Ramos (cell line): ENCODE data around the gene MUC2.
"Not testable (repeated sequence)": the region's sequence is repeated elsewhere in the genome, so short reads cannot be mapped to it uniquely, and the experiment has no call there.

Experiments
- in situ Hi-C: fragments of 300-500 bp; cut with MboI; formaldehyde crosslinking; loops from one replicate; pipeline ENCODE4 v1.14.3; 2022; ENCODE audit warnings: low sequenced_read_pairs; ENCODE audit not compliant: unreplicated experiment

Gene MUC2

DNA sequence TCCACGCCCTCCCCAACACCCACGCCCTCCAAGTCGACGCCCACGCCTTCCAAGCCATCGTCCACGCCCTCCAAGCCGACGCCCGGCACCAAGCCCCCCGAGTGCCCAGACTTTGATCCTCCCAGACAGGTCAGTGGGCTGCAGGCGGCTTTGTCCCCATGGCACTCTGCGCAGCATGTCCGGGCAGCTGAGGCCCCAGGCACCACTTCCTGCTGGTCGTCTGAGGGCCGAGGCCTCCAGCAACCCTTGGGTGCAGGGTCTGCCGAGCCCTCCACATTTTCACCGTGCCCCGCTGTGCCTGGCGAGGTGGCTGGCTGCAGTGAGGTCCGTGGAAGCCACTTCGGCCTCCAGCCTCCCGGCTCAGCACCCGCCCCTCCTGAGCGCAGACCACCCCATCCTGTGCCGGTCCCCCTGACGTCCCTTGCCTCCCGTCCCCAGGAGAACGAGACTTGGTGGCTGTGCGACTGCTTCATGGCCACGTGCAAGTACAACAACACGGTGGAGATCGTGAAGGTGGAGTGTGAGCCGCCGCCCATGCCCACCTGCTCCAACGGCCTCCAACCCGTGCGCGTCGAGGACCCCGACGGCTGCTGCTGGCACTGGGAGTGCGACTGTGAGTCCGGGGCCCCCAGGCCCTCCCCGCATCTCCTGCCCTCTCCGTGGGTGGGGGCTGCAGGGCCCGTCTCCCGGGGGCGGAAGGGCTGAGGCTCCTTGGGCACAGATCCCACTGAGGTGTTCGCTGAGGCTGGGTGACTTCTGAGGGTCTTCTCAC lies 26.8 kb downstream of the MUC2 start:
- in situ Hi-C loops: no loop called here

DNA sequence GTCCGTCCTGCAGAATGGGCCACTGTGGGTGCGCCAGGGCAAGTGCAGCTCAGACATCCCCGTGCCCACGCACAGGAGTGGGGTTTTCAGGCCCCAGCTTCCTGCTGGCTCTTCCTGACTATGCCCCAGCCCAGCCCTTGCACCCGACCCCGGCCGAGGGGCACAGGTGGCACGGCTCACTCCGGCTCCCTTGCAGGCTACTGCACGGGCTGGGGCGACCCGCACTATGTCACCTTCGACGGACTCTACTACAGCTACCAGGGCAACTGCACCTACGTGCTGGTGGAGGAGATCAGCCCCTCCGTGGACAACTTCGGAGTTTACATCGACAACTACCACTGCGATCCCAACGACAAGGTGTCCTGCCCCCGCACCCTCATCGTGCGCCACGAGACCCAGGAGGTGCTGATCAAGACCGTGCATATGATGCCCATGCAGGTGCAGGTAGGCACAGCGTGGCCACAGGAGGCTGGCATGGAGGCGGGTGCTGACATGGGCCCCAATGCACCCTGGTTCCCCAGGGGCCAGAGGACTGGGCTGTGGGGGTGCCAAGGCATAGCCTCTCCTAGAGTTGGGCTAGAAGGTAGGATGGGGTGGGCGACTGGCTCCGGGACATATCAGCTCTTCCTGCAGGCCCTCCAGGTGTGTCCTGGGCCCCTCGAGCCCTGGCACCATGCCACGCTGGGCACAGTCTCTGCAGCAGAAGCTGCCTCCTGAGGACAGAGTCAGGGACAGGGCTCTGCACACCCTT lies 27.7 kb downstream of the MUC2 start:
- in situ Hi-C loops: no loop called here

DNA sequence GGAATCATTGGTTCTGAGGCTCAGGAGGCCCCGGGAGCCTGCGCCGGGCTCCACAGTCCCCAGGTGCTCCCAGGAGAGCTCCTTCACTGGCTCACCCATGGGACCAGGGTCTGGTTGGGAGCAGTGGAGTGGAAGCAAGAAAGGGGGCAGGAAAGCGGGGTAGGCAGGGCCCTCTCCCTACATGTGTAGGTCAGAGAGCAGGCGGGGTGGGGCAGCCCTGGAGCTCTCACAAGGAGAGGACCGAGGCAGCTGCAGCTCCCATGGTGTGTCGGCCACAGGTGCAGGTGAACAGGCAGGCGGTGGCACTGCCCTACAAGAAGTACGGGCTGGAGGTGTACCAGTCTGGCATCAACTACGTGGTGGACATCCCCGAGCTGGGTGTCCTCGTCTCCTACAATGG lies 28.3 kb downstream of the MUC2 start:
- in situ Hi-C loops: no loop called here

DNA sequence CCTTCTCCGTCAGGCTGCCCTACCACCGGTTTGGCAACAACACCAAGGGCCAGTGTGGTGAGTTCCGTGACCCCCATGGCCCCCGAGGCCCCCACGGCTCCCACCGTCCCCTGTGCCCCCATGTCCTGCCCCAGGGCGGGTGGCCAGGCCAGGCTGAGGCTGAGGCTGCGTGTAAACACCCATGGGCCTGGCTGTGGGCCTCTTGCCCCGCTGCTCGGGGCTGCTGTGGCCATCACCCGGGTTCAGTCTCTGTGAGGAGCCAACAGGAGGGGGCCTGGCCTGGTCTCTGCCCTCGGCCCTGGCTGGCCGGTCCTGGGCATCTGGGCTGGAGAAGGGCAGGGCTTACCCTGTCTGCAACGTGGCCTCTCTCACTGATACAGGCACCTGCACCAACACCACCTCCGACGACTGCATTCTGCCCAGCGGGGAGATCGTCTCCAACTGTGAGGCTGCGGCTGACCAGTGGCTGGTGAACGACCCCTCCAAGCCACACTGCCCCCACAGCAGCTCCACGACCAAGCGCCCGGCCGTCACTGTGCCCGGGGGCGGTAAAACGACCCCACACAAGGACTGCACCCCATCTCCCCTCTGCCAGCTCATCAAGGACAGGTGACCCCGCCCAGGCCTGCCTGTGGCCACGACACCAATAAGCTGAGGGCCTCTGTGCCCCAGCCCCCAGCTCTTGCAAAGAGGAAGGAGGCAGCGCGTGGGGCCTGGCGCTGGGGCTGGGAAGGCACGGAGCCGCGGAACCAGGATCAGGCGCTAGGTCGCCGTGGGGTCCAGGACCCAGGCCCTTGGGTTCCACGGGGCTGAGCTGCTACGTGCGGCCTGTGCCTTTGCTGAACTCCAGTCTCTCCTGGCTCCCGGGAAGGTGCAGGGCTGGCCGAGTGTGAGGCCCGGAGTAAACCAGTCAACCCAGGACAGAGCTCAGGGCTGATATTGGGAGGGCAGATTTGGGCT lies 29.0 kb downstream of the MUC2 start:
- in situ Hi-C loops: no loop called here

DNA sequence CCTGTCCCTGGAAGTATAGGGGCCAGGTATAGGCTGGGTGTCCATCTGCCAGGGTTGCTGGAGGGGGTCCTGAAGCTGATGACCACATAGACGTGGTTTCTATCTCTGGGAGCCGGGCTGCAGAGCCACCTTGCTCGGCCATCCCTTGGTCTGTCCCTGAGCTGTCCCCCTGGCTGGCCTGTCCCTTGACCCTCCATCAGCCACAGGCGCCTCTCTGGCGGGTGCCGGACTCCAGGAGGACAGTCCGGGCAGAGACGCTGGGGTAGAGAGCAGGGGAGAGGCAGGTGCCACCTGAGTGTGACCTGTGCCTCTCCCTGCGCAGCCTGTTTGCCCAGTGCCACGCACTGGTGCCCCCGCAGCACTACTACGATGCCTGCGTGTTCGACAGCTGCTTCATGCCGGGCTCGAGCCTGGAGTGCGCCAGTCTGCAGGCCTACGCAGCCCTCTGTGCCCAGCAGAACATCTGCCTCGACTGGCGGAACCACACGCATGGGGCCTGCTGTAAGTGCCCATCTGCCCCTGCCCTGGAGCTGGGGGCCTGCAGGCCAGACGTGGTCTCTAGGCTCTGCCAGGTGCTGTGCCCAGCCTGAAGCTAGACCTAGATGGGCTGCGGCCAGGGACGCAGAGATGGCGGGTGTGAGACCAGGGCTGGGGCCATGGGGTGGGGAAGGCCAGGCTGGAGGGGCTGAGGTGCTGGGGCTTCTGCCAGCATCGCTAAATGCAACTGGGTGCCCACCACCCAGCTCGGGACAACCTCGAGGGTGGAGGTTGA lies 29.9 kb downstream of the MUC2 start:
- in situ Hi-C loops: no loop called here

DNA sequence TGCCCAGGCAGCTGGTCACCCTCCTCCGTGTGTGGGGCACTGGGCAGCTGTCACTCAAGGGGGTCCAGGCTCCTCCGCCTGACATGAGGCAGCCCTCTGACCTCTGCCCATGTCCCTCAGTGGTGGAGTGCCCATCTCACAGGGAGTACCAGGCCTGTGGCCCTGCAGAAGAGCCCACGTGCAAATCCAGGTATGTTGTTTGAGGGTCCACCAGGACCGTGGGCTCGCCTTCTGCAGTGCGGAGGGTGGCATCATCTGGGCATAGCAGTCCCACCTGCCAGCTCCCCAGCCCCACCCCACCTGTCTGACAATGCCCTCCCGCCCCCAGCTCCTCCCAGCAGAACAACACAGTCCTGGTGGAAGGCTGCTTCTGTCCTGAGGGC lies 30.5 kb downstream of the MUC2 start:
- in situ Hi-C loops: no loop called here

DNA sequence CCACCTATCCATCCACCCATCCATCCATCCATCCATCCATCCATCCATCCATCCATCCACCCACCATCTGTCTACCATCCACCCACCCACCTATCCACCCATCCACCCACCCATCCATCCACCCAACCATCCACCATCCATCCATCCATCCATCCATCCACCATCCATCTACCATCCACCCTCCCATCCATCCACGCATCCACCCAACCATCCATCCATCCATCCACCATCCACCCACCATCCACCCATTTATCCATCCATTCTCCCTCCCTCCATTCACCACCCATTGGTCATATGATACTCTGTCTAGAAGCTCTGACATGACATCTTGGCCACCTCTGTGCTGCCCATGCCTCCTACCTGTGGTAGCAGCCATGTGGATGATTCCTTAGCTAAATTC lies 31.7 kb downstream of the MUC2 start:
- in situ Hi-C loops: no loop called here

DNA sequence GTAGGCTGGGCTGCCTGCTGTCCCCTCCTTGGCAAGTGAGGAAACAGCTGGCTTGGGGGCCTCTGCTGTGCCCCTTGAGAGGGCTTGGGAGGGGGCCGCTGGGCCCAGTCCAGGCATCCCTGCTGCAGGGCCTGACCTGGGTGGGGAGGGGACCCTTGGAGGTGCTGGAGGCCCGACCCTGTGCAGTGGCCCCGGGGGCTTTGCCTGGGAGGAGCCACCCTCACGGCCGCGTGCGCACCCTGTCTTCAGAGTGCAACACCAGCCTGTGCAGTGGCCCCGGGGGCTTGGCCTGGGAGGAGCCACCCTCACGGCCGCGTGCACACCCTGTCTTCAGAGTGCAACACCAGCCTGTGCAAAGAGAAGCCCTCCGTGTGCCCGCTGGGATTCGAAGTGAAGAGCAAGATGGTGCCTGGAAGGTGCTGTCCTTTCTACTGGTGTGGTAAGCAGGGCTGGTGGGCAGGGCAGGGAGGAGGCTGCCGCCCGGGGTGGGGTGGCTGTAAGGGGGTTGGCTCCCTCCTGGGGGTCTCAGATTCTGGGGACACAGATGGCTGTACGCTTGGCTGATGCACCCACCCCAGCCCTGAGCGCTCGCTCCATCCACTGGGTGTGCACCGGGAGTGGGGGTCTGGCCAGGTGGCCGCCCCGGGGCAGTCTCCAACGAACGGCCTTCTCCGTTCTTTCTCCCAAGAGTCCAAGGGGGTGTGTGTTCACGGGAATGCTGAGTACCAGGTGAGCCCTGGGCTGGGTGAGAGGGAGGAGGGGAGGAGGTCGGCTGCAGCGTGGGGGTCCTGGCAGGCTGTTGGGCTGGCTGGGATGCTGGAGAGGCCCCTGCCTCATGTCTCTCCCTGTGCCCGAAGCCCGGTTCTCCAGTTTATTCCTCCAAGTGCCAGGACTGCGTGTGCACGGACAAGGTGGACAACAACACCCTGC lies 32.9 kb downstream of the MUC2 start:
- in situ Hi-C loops: no loop called here

DNA sequence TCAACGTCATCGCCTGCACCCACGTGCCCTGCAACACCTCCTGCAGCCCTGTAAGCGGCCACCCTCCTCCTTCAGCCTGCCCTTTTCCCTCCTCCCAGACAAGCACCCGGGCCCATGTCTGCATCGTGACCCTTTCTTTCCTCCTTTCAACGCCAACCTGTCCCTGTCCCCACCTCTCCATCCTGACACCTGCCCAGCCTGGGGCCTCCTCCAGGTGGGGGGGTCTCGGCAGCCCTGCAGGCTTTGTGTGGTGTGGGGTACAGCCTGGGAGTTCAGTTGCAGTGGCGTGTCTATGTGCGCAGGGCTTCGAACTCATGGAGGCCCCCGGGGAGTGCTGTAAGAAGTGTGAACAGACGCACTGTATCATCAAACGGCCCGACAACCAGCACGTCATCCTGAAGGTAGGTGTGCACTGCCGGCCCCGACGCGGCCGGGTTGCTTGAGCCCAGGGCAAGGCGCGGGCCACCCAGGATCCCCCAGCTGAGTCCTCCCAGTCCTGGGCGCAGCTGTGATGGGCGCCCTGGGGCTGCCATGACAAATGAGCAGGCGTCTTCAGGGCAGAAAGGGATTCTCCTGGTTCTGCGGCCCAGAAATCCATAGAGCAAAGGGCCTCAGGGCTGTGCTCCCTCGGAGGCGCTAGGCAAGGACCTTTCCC lies 33.7 kb downstream of the MUC2 start:
- in situ Hi-C loops: no loop called here

DNA sequence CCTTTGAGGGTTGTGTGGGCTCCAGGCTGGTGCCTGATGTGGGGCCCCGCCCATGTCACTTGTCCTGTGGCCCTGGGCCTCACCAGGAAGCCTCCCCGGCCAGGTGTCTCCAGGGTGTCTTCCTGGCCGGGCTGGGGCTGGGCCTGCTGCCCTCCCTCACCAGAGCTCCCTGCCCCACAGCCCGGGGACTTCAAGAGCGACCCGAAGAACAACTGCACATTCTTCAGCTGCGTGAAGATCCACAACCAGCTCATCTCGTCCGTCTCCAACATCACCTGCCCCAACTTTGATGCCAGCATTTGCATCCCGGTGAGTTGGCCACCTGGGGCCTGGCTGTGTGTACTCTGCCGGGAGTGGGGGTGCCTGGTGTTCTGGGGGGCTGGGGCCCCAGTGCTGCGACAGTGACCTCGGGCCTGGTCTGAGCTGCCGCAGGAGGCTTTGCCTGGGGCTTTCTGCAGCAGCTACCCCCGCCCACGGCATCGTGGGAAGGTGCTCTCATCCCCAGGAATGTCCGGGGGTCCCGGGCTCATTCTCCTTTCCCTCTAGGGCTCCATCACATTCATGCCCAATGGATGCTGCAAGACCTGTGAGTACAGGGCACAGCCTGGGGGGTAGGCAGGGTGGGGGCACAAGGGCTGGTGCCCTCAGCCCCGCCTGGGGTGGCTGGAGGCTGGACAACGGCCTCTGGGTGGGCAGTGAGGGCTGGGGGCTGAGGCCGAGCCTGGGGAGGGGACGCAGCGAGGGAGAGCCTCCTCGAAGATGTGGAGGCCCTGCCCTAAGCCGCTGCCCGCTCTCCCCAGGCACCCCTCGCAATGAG lies 34.6 kb downstream of the MUC2 start:
- in situ Hi-C loops: no loop called here

DNA sequence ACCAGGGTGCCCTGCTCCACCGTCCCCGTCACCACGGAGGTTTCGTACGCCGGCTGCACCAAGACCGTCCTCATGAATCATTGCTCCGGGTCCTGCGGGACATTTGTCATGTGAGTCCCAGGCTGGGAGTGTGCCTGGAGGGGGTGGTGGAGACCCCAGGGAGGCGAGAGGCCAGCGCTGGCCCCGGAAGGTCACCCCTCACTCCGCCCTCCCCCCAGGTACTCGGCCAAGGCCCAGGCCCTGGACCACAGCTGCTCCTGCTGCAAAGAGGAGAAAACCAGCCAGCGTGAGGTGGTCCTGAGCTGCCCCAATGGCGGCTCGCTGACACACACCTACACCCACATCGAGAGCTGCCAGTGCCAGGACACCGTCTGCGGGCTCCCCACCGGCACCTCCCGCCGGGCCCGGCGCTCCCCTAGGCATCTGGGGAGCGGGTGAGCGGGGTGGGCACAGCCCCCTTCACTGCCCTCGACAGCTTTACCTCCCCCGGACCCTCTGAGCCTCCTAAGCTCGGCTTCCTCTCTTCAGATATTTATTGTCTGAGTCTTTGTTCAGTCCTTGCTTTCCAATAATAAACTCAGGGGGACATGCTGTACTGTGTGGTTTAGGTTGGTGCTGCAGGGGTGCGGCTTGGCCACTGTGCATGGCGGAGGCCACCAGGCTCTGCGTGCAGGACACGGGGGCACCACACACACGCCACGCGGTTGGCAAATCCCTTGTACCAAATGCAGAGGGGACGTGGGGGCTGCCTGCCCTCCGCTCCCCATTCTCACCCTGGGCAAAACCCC lies 35.4 kb downstream of the MUC2 start:
- in situ Hi-C loops: no loop called here

DNA sequence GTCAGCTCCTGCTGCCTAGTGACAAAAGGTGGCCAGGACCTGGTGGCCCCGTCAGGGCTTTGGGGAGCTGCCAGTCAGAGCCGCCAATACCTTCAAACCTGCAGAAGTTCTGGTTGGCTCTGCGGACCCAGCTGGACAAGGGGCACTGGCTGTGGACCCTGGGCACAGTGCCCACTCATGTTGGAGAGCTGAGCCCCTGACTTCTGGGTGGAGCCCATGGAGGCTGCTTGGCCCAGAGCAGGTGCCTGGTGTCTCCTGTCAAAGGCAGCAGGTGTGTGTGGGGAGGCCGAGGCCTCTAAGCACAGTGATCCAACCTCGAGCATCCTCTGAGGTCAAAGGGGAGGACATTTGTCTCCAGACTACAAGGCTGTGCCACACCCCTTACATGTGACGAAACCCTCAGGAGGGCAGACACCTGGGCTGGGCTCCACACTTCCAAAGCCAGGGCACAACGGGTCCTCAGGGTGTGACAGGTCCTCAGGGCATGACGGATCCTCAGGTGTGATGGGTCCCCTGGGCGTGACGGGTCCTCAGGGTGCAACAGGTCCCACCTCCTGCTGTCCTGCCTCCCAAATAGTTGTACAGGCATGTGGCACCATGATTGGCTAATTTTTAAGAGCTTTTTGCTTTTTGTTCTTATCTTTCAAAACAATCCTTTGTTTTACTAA lies 37.0 kb downstream of the MUC2 start:
- in situ Hi-C loops: no loop called here

DNA sequence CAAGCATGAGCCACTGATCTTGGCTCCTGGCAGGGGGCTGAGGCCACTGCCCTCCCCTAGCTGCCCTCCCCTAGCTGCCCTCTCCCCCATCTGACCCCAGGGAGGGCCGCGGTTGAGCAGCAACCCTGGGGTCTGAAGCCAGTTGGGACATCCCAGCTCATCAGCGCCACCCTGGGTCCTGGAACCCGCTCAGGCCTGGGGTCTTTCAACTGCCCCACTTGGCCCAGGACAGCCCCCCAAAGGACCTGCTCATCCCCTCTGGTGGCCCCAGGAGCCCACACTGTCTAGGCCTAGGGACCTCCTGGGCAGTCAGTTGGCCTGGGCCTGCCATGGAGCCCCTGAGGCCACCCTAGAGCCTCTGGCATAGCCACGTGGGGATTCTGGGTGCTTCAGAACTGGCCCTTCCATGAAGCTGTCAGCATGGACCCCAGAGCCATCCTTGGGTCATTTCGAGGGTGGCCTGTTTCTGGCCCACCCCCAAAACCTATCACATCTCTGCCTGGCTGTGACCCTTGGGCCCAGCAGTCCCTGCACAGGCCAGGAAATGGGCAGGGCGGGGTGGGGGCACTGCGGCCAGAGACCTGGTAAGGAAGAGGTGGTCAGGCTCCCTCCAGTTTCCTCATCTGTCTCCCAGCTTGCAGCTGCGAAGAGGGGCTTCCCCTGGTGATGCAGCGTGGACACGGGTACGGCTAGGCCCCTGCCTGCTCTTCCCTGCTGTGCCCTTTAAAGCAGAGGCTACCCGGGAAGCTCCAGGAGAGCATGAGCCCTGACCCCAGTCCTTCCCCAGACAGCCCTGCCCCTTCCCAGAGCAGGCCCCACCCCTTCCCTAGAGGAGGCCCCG lies 37.9 kb downstream of the MUC2 start:
- in situ Hi-C loops: no loop called here

DNA sequence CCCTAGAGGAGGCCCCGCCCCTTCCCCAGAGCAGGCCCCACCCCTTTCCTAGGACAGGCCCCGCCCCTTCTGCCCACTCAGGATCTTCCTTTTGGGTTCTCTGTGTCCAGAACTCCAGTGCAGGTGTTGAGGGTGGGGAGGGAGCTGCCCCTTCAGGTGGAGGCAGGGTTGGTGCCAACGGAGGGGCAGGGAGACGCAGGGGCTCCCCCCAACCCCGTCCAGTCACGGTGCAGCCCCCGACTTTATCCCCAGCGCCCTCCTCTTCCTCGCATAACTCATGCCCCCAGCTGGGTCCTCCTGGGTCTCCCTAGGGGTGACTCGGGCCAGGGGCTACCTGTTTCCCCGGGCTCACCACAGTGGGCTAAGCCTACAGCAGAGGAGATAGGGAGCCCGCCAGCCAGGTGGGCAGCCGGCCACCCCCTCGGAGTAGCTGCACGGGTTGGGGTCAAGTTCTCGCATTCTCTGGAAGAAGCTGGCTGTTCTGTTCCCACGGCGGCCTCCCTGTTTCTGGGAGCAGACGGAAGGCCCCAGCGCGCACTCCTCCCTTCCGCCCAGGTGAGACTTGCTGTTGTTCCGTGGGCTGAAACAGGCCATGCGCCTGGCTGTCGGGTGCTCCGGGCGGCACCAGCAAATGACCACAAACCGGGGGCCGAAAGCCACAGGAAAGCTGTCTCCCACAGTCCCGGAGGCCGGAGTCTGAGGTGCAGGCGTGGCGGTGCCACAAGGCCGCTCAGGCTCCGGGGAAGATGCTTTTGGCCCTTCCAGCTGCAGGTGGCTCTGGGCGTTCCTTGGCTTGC lies 38.9 kb downstream of the MUC2 start:
- in situ Hi-C loops: no loop called here

DNA sequence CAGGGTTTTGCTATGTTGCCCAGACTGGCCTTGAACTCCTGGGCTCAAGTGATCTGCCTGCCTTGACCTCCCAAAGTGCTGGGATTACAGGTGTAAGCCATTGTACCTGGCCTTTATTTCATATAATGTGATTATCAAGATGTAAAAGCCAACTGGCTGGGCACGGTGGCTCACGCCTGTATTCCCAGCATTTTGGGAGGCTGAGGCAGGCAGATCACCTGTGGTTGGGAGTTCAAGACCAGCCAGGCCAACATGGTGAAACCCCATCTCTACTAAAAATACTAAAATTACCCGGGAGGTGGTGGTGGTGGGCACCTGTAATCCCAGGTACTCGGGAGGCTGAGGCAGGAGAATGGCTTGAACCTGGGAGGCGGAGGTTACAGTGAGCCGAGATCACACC lies 40.6 kb downstream of the MUC2 start:
- in situ Hi-C loops: not testable (repeated sequence)
